GM11168 (cell line): ENCODE data around the gene DCAF17.

ENCODE experiments used
- in situ Hi-C: fragments of 300-500 bp; cut with MboI; formaldehyde crosslinking; loops from one replicate; pipeline ENCODE4 v1.12.0; 2022; ENCODE audit warnings: low sequenced_read_pairs; ENCODE audit not compliant: unreplicated experiment

DCAF17 gene

GRCh38 chr2:171531836-171532450 is 97.9 kb downstream of the DCAF17 start:
- in situ Hi-C loops: no loop called here

GRCh38 chr2:171533331-171533730 is 99.3 kb downstream of the DCAF17 start:
- in situ Hi-C loops: no loop called here
